ENCODE data around the gene PUM1.
A peak's percentile ranks its signal among the peaks of the same experiment; 100 is the strongest.

Gene PUM1

GRCh38 chr1:30995990-30996612 is 69.4 kb downstream of the PUM1 start:
- in situ Hi-C loops (cut with HindIII; ENCODE audit: low pct_ligation_motif_present, low sequenced_read_pairs) = no loop called here
- DNase-seq = no peak
- Histone ChIP-seq H3K27ac (no peak overlapping the region), H3K36me3 (replicated peaks) (peaks cover 29% of the 10 kb centered on the region), H3K27me3 (replicated peaks) (no peaks in the 10 kb centered on the region), H3K4me3 (ENCODE audit: low read depth, low read length) (no peak overlapping the region)
- no peak for TF ChIP-seq CTCF (IDR thresholded peaks at IDR 0.05; ENCODE audit: low read depth, low read length, missing control alignments)

GRCh38 chr1:30991862-30992606 is 73.5 kb downstream of the PUM1 start:
- no peak overlapping the region for H3K27ac ChIP-seq
- no peaks in the 10 kb centered on the region for H3K27me3 ChIP-seq (replicated peaks)
- no peak for TF ChIP-seq CTCF (IDR thresholded peaks at IDR 0.05; ENCODE audit: low read depth, low read length, missing control alignments)
- H3K36me3 ChIP-seq (replicated peaks) = peaks cover 26% of the 10 kb centered on the region
- DNase-seq = no peak
- in situ Hi-C loops (cut with HindIII; ENCODE audit: low pct_ligation_motif_present, low sequenced_read_pairs) = no loop called here
- H3K4me3 ChIP-seq (ENCODE audit: low read depth, low read length) = no peak overlapping the region

GRCh38 chr1:30990591-30990990 is 74.9 kb downstream of the PUM1 start:
- no peak overlapping the region for H3K4me3 ChIP-seq (ENCODE audit: low read depth, low read length)
- in situ Hi-C loops (cut with HindIII; ENCODE audit: low pct_ligation_motif_present, low sequenced_read_pairs) = no loop called here
- DNase-seq = no peak

GRCh38 chr1:30988045-30988444 is 77.5 kb downstream of the PUM1 start:
- TF ChIP-seq CTCF (IDR thresholded peaks at IDR 0.05; ENCODE audit: low read depth, low read length, missing control alignments) = no peak
- Histone ChIP-seq H3K4me3 (ENCODE audit: low read depth, low read length) (no peak overlapping the region), H3K27me3 (replicated peaks) (no peaks in the 10 kb centered on the region), H3K36me3 (replicated peaks) (peaks cover 11% of the 10 kb centered on the region), H3K27ac (no peak overlapping the region)
- no peak for DNase-seq
- in situ Hi-C loops (cut with HindIII; ENCODE audit: low pct_ligation_motif_present, low sequenced_read_pairs) = no loop called here

More at GRCh38 chr1:30990591-30990990, 74.9 kb downstream of the PUM1 start:
- Histone ChIP-seq H3K36me3 (replicated peaks) (peaks cover 17% of the 10 kb centered on the region), H3K27ac (peak overlapping the region; percentile 37), H3K27me3 (replicated peaks) (no peaks in the 10 kb centered on the region)
- TF ChIP-seq CTCF (IDR thresholded peaks at IDR 0.05; ENCODE audit: low read depth, low read length, missing control alignments) = no peak

- Histone ChIP-seq H3K27ac (no peak overlapping the region), H3K36me3 (replicated peaks) (peaks cover 7% of the 10 kb centered on the region), H3K27me3 (replicated peaks) (no peaks in the 10 kb centered on the region), H3K4me3 (ENCODE audit: low read depth, low read length) (no peak overlapping the region)
- DNase-seq = no peak
- in situ Hi-C loops (cut with HindIII; ENCODE audit: low pct_ligation_motif_present, low sequenced_read_pairs) = no loop called here
- no peak for TF ChIP-seq CTCF (IDR thresholded peaks at IDR 0.05; ENCODE audit: low read depth, low read length, missing control alignments)
Measured at GRCh38 chr1:30986755-30987154, 78.8 kb downstream of the PUM1 start.

All from brain microvascular endothelial cell (primary cell).